B cell (primary cell): Measurements from ENCODE around the gene EDN1.

Source experiments
- EZH2 ChIP-seq: IDR thresholded peaks from 2 replicates; pipeline ENCODE4 v1.6.1; 2012; ENCODE audit warnings: borderline replicate concordance, low read depth, mild to moderate bottlenecking, moderate library complexity, low read length; ENCODE audit not compliant: insufficient read depth, poor library complexity, severe bottlenecking
- TF ChIP-seq, protein P1 (sequence below): fragments of 200-600 bp; IDR thresholded peaks from one replicate; pipeline ENCODE4 v1.8.0; 2022; ENCODE audit warnings: antibody characterized with exemption, mild to moderate bottlenecking

- TF ChIP-seq, protein P1, sequence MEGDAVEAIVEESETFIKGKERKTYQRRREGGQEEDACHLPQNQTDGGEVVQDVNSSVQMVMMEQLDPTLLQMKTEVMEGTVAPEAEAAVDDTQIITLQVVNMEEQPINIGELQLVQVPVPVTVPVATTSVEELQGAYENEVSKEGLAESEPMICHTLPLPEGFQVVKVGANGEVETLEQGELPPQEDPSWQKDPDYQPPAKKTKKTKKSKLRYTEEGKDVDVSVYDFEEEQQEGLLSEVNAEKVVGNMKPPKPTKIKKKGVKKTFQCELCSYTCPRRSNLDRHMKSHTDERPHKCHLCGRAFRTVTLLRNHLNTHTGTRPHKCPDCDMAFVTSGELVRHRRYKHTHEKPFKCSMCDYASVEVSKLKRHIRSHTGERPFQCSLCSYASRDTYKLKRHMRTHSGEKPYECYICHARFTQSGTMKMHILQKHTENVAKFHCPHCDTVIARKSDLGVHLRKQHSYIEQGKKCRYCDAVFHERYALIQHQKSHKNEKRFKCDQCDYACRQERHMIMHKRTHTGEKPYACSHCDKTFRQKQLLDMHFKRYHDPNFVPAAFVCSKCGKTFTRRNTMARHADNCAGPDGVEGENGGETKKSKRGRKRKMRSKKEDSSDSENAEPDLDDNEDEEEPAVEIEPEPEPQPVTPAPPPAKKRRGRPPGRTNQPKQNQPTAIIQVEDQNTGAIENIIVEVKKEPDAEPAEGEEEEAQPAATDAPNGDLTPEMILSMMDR: no peak
- no peak for TF ChIP-seq EZH2
Observed at GRCh38 chr6:12339022-12339421, 48.9 kb downstream of the EDN1 start.
